GM12892 (cell line): ENCODE results near the gene GTF2I.

ENCODE experiments used
- POLR2A ChIP-seq: IDR thresholded peaks from 2 replicates; pipeline ENCODE4 v1.6.1; 2011; ENCODE audit warnings: low read depth, low read length, control low read depth
- POLR2AphosphoS5 ChIP-seq: IDR thresholded peaks from 2 replicates; pipeline ENCODE4 v1.6.1; 2011; ENCODE audit warnings: low read depth, low read length, control low read depth

DNA sequence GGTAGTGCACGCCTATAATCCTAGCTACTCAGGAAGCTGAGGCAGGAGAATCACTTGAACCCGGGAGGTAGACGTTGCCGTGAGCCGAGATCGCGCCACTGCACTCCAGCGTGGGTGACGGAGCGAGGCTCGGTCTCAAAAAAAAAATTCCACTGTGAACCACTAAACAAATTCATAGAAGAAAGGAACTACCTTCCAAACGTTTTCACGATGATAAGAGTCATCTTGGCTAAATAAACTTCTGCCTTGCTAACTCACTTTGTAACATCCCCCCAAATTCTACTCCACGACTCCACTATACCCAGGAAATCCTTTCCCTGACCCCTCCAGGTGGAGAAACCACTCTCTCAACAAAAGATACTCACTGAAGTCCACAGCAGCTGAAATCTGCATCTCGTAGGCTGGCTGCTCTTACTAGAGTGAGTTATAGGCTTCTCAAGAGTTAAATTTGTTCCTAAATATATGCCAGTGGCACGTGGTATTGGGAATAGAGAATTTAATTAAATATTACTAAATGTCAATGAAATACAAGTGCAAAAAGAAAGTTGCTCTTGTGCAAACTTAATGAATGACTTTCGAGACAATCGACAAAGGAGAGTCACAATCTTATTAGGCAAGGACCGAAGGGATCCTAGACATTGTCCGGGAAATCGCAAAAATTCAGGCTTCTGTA lies 1.6 kb upstream of the GTF2I start:
- TF ChIP-seq POLR2A: no peak
- no peak for TF ChIP-seq POLR2AphosphoS5
